ENCODE measurements around the gene CA9. TPM values are rescaled to one million over a fixed set of nuclear protein-coding genes. Genes with fewer than 3 reads are reported as not detected.
A peak's percentile ranks its signal among the peaks of the same experiment; 100 is the strongest.

The CA9 gene
- total and polyA plus RNA-seq, 4 donors: 0.88 to 2.4 (median 1.3) TPM

DNA sequence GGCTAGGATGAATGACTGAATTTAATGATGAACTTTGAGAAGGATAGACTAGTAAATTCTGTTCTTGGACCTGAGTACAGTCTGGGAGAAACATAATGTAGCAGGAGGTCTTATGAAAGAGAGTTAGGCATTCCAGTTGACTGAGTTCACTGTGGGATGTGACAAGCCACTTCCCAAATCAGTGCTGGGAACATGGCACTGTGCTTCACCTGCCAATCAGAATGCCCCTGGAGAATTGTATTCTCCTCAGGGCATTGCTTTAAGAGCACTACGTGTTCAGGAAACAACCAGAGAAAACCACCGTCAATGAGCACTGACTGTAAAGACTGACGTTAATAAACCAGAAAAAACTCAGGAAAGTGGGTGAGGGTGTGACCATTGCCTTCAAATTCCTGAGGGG is 14.4 kb upstream of the CA9 start:
- Histone ChIP-seq H3K9me3 (ENCODE audit: control insufficient read depth in 4 of 4, insufficient read depth in 3 of 4, low read length in 3 of 4) (no peaks in the 10 kb centered on the region), H3K36me3 (ENCODE audit: control insufficient read depth in 4 of 4, insufficient read depth in 4 of 4, low read length in 4 of 4) (peaks cover 0 to 17% (median 15%) of the 10 kb centered on the region in 4 donors), H3K4me3 (no peak overlapping the region), H3K9ac (ENCODE audit: insufficient read depth in 1 of 2, low read length in 2 of 2) (peak overlapping the region in 1 of 2 donors; percentile 17), H3K27ac (ENCODE audit: low read depth in 1 of 2, low read length in 1 of 2) (peak overlapping the region in 1 of 2 donors; percentile 94), H3K4me1 (ENCODE audit: control insufficient read depth in 5 of 5, insufficient read depth in 5 of 5, low read length in 5 of 5) (peaks cover 0 to 20% (median 3%) of the 10 kb centered on the region in 5 donors), H3K27me3 (ENCODE audit: control insufficient read depth in 3 of 3, insufficient read depth in 3 of 3, low read length in 2 of 3) (no peaks in the 10 kb centered on the region)
- TF ChIP-seq, protein P1, sequence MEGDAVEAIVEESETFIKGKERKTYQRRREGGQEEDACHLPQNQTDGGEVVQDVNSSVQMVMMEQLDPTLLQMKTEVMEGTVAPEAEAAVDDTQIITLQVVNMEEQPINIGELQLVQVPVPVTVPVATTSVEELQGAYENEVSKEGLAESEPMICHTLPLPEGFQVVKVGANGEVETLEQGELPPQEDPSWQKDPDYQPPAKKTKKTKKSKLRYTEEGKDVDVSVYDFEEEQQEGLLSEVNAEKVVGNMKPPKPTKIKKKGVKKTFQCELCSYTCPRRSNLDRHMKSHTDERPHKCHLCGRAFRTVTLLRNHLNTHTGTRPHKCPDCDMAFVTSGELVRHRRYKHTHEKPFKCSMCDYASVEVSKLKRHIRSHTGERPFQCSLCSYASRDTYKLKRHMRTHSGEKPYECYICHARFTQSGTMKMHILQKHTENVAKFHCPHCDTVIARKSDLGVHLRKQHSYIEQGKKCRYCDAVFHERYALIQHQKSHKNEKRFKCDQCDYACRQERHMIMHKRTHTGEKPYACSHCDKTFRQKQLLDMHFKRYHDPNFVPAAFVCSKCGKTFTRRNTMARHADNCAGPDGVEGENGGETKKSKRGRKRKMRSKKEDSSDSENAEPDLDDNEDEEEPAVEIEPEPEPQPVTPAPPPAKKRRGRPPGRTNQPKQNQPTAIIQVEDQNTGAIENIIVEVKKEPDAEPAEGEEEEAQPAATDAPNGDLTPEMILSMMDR (IDR thresholded peaks at IDR 0.05; ENCODE audit: control extremely low read depth, extremely low read depth): no peak
- 70 to 71% methylated on average over 3 of the region's 3 CpGs for WGBS, 2 donors
- no peak for ATAC-seq (ENCODE audit: insufficient read depth, low FRiP score)
- DNase-seq: no peak

DNA sequence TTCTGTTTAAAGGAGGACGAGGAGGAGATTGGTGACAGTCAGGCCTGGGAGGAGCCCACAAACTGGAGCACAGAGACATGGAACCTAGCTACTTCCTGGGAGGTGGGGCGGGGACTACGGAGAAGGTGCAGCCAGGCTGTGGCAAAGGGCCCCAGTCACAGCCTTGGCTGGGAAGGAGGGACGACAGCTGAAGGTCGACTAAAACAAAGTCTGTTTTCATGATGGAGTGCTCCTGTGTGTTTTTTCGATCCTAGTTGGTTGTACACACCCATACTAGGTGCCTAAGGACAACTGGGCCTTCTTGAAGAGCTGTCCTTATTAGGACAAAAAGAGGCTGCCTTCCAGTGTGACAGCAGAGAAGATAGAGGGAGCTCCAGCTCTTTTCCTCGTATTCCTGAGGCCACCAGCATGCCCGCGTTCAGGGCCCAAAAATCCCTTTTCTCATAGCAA is 12.7 kb upstream of the CA9 start:
- Histone ChIP-seq H3K27ac (ENCODE audit: low read depth in 1 of 2, low read length in 1 of 2) (peak overlapping the region; percentile 66 to 69), H3K9ac (ENCODE audit: insufficient read depth in 1 of 2, low read length in 2 of 2) (no peak overlapping the region), H3K4me1 (ENCODE audit: control insufficient read depth in 5 of 5, insufficient read depth in 5 of 5, low read length in 5 of 5) (peaks cover 0 to 32% (median 3%) of the 10 kb centered on the region in 5 donors), H3K4me3 (no peak overlapping the region), H3K36me3 (ENCODE audit: control insufficient read depth in 4 of 4, insufficient read depth in 4 of 4, low read length in 4 of 4) (peaks cover 0 to 17% (median 15%) of the 10 kb centered on the region in 4 donors), H3K9me3 (ENCODE audit: control insufficient read depth in 4 of 4, insufficient read depth in 3 of 4, low read length in 3 of 4) (no peaks in the 10 kb centered on the region), H3K27me3 (ENCODE audit: control insufficient read depth in 3 of 3, insufficient read depth in 3 of 3, low read length in 2 of 3) (no peaks in the 10 kb centered on the region)
- 61 to 68% methylated on average over 9 of the region's 9 CpGs for WGBS, 2 donors
- ATAC-seq (ENCODE audit: insufficient read depth, low FRiP score) (no peak), DNase-seq (peak in 2 of 3 donors; percentile 56 to 58)
- TF ChIP-seq, protein P1 (IDR thresholded peaks at IDR 0.05; ENCODE audit: control extremely low read depth, extremely low read depth): peak; percentile 8

DNA sequence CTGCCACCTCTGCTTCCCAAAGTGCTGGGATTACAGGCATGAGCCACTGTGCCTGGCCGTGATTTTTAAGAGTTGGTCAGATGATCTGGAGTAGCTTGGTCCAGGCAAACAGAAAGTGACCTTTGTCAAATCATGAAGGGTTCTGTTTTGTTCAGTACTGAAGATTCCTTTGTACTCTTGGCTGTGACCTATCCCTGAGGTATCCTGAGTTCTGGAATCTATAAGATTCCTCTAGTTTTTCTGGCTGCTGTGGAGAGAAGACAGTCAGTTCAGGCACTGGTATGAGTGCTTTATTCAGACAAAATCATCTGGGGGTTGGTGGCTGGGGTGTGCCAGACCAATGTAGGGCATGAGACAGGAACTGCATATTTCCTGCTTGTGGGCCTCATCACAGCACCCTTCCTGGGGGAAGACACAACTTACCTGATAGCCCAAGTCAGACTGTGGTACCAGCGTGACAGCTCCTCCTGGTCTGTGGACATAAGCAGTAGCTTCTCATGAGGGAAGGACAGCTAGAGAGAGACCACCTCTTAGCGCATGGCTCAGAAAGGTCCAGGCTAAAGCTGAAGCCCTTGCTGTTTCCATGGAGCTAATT is 11.9 kb upstream of the CA9 start:
- peaks cover 0 to 17% (median 15%) of the 10 kb centered on the region in 4 donors for H3K36me3 ChIP-seq (ENCODE audit: control insufficient read depth in 4 of 4, insufficient read depth in 4 of 4, low read length in 4 of 4)
- H3K4me1 ChIP-seq (ENCODE audit: control insufficient read depth in 5 of 5, insufficient read depth in 5 of 5, low read length in 5 of 5): peaks cover 0 to 35% (median 3%) of the 10 kb centered on the region in 5 donors
- TF ChIP-seq, protein P1 (IDR thresholded peaks at IDR 0.05; ENCODE audit: control extremely low read depth, extremely low read depth): no peak
- H3K9me3 ChIP-seq (ENCODE audit: control insufficient read depth in 4 of 4, insufficient read depth in 3 of 4, low read length in 3 of 4): no peaks in the 10 kb centered on the region
- H3K9ac ChIP-seq (ENCODE audit: insufficient read depth in 1 of 2, low read length in 2 of 2): no peak overlapping the region
- 62 to 72% methylated on average over 3 of the region's 3 CpGs for WGBS, 2 donors
- peak overlapping the region in 1 of 2 donors; percentile 31 for H3K27ac ChIP-seq (ENCODE audit: low read depth in 1 of 2, low read length in 1 of 2)
- H3K27me3 ChIP-seq (ENCODE audit: control insufficient read depth in 3 of 3, insufficient read depth in 3 of 3, low read length in 2 of 3): no peaks in the 10 kb centered on the region
- ATAC-seq (ENCODE audit: insufficient read depth, low FRiP score) (no peak), DNase-seq (no peak)
- H3K4me3 ChIP-seq: no peak overlapping the region
